ENCODE results near the gene NCK2. TPM values are rescaled to one million over a fixed set of nuclear protein-coding genes. Genes with fewer than 3 reads are reported as not detected.

Gene NCK2
- total RNA-seq, 1 donor from 2014 or later, result 90.0 TPM

DNA sequence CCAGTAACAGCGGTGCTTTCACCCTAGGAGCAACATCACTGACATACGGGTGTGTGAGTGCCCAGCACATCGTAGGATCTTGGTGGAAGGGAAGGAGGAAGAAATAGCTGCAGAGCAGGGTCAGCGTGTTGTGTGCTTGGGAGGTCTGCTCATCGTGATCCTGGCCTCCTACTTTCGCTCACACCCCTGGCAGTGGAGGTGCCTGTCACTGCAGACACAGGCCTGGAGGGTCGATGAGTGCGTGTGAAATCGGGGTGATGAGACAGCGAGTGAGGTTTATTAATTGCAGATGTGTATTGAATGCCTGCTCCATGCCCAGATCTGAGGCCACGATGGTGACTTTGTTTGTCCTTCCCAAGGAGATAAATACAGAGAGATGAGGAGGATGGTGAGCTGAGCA is 126.1 kb downstream of the NCK2 start:
- no peak for DNase-seq (ENCODE audit: low read depth)
- no peak overlapping the region for H3K4me3 ChIP-seq (ENCODE audit: low read depth, low read length)
- H3K36me3 ChIP-seq (ENCODE audit: control insufficient read depth, insufficient read depth, low read length), result peaks cover 4% of the 10 kb centered on the region
- TF ChIP-seq, protein P1, sequence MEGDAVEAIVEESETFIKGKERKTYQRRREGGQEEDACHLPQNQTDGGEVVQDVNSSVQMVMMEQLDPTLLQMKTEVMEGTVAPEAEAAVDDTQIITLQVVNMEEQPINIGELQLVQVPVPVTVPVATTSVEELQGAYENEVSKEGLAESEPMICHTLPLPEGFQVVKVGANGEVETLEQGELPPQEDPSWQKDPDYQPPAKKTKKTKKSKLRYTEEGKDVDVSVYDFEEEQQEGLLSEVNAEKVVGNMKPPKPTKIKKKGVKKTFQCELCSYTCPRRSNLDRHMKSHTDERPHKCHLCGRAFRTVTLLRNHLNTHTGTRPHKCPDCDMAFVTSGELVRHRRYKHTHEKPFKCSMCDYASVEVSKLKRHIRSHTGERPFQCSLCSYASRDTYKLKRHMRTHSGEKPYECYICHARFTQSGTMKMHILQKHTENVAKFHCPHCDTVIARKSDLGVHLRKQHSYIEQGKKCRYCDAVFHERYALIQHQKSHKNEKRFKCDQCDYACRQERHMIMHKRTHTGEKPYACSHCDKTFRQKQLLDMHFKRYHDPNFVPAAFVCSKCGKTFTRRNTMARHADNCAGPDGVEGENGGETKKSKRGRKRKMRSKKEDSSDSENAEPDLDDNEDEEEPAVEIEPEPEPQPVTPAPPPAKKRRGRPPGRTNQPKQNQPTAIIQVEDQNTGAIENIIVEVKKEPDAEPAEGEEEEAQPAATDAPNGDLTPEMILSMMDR (IDR thresholded peaks at IDR 0.05; ENCODE audit: insufficient read depth, low read length, severe bottlenecking), result no peak
- H3K27me3 ChIP-seq (ENCODE audit: control insufficient read depth, insufficient read depth, low read length), result no peaks in the 10 kb centered on the region
- FAIRE-seq, result no peak

DNA sequence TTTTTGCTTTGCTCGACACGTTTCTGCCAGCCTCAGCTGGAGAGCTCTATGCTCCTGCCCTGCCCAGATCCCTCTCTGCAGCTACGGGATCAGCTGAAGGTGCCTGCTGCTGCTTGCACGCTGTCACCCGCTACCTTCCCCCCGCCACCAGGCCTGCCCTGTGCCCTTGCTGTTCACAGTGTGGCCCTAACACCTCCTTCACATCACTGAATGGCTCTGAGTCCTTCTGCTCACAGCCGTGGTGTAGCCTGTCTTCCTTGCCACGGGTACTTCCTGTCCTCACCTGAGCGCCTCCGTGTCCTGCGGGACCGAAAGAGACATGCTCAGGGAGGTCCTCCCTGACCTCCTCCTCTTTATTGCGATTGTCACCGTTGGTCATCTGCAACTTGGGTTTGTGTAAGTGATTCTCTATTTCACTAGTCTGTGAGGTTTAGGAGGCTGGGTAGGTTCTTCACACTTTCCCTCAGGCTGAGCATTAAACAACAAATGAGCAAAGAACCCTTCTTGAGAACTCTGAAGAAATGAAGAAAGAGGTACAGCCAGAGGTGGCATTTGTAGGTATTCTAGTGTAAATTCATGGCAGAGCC is 127.5 kb downstream of the NCK2 start:
- FAIRE-seq, result no peak
- TF ChIP-seq, protein P1 (IDR thresholded peaks at IDR 0.05; ENCODE audit: insufficient read depth, low read length, severe bottlenecking), result no peak
- peaks cover 8% of the 10 kb centered on the region for H3K36me3 ChIP-seq (ENCODE audit: control insufficient read depth, insufficient read depth, low read length)
- no peak for DNase-seq (ENCODE audit: low read depth)
- no peaks in the 10 kb centered on the region for H3K27me3 ChIP-seq (ENCODE audit: control insufficient read depth, insufficient read depth, low read length)
- H3K4me3 ChIP-seq (ENCODE audit: low read depth, low read length), result no peak overlapping the region

DNA sequence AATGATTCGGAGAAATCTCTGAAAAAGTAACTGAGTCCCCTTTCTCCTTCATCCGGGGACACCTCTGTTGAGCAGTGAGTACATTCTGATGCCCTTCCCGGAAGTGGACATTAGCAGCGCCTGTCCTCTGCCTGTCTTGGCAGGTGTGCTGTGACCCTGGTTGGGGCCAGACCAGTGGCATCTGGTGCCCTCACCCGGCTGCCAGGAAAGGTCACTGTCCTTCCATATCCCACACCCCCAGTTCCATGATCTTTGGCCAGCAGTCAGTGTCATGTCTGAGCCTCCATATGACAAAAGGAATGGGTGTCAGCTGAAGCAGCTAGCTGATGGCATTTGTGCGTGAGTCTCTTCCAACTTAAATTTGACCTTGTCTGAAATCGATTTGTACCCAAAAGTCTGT is 128.1 kb downstream of the NCK2 start:
- TF ChIP-seq, protein P1 (IDR thresholded peaks at IDR 0.05; ENCODE audit: insufficient read depth, low read length, severe bottlenecking), result no peak
- no peak for FAIRE-seq
- H3K36me3 ChIP-seq (ENCODE audit: control insufficient read depth, insufficient read depth, low read length), result peaks cover 8% of the 10 kb centered on the region

DNA sequence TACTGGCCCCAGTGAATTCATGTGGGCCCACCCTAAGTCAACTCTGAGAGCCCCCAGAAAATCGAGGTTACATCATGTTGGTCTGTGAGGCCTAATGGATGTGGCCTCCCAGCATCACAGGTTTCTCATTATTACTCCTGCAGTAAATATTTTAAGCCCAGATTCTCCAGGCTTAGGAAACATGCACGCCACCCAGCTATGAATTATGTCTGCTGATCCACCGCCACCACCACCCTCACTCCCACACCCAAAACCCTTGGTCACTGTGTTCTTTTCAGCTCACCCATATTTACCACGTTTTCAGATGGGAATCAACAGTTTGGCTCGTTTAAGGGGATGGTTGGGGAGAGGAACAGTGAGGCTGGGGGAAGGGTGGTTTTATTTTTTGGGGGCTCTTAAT is 128.6 kb downstream of the NCK2 start:
- DNase-seq (ENCODE audit: low read depth), result no peak
- peaks cover 8% of the 10 kb centered on the region for H3K36me3 ChIP-seq (ENCODE audit: control insufficient read depth, insufficient read depth, low read length)
- no peaks in the 10 kb centered on the region for H3K27me3 ChIP-seq (ENCODE audit: control insufficient read depth, insufficient read depth, low read length)
- TF ChIP-seq, protein P1 (IDR thresholded peaks at IDR 0.05; ENCODE audit: insufficient read depth, low read length, severe bottlenecking), result no peak
- no peak overlapping the region for H3K4me3 ChIP-seq (ENCODE audit: low read depth, low read length)
- FAIRE-seq, result no peak

More for the DNA sequence above, 128.1 kb downstream of the NCK2 start:
- H3K27me3 ChIP-seq (ENCODE audit: control insufficient read depth, insufficient read depth, low read length), result no peaks in the 10 kb centered on the region
- no peak for DNase-seq (ENCODE audit: low read depth)
- H3K4me3 ChIP-seq (ENCODE audit: low read depth, low read length), result no peak overlapping the region

DNA sequence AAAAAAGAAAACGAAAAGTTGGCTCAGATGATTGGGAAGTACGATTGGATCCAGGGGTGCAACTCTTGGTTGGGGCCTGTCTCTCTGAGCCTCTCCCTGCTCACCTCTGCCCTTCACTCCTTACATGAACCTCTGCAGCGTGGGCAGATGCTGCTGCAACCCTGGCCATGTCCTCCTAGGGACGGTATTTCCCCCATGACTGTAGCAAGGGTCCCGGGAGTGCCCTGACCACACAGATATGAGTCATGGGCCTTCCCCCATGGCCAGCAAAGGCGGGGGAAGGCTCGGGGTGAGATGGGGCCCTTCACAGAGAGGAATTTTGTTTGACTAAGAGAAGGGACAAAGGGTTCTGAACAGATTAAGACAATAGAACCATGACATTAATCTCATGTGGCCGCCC is 129.0 kb downstream of the NCK2 start:
- TF ChIP-seq, protein P1 (IDR thresholded peaks at IDR 0.05; ENCODE audit: insufficient read depth, low read length, severe bottlenecking), result no peak
- Histone ChIP-seq H3K4me3 (ENCODE audit: low read depth, low read length) (no peak overlapping the region), H3K36me3 (ENCODE audit: control insufficient read depth, insufficient read depth, low read length) (peaks cover 9% of the 10 kb centered on the region), H3K27me3 (ENCODE audit: control insufficient read depth, insufficient read depth, low read length) (no peaks in the 10 kb centered on the region)
- FAIRE-seq (no peak), DNase-seq (ENCODE audit: low read depth) (peak; percentile 67)

DNA sequence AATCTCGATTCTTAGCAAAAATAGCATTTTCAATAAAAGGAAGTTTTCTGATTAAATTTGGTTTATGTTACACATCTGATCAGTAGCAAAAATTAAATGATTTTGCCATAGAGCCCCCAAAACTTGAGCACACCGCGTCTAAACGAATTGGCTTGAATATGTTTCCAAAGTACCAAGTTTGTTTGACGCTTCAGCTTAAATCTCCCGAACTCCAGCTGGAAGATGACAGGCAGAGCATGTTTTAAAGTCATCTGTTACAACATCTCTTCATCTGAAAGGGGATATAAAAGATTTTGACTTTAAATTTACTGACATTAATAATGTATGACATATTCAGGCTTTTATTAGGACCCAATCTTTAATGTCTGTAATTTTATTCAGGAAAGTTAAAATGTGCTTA is 129.8 kb downstream of the NCK2 start:
- FAIRE-seq, result no peak
- no peak for DNase-seq (ENCODE audit: low read depth)
- TF ChIP-seq, protein P1 (IDR thresholded peaks at IDR 0.05; ENCODE audit: insufficient read depth, low read length, severe bottlenecking), result no peak
- no peak overlapping the region for H3K4me3 ChIP-seq (ENCODE audit: low read depth, low read length)
- H3K27me3 ChIP-seq (ENCODE audit: control insufficient read depth, insufficient read depth, low read length), result no peaks in the 10 kb centered on the region
- peaks cover 9% of the 10 kb centered on the region for H3K36me3 ChIP-seq (ENCODE audit: control insufficient read depth, insufficient read depth, low read length)

Measured in bronchial epithelial cell (primary cell).